Stomach (tissue), 9 donors: ENCODE data around the gene REG4. TPM values are rescaled to one million over a fixed set of nuclear protein-coding genes. Genes with fewer than 3 reads are reported as not detected.

Experiments
- DNase-seq, 2 donors: peaks; one replicate each; pipeline versions ENCODE4 v3.0.0 to v3.0.0-alpha.2; 2013 to 2019
- H3K27ac ChIP-seq, 5 donors: fragments of 200-600 bp in 4 of 5; sonication (generic) in 4 of 5; one replicate each; pipeline ENCODE4 v1.5.1; 2013 to 2019; ENCODE audit warnings: mild to moderate bottlenecking in 1 of 5, moderate library complexity in 1 of 5
- H3K27me3 ChIP-seq, 3 donors: fragments of 200-600 bp; sonication (generic); one replicate each; pipeline ENCODE4 v1.5.1; 2017 to 2019; ENCODE audit warnings: mixed run types in 1 of 3
- H3K36me3 ChIP-seq, 4 donors: fragments of 200-600 bp; sonication (generic); 1 replicate in 3 of 4; 2 replicates in 1 of 4; pipeline ENCODE4 v1.5.1; 2016 to 2019
- H3K4me1 ChIP-seq, 4 donors: fragments of 200-600 bp; sonication (generic); one replicate each; pipeline ENCODE4 v1.5.1; 2016 to 2019
- H3K4me3 ChIP-seq, 4 donors: fragments of 200-600 bp; sonication (generic) in 3 of 4; one replicate each; pipeline ENCODE4 v1.5.1; 2016 to 2019; ENCODE audit warnings: mild to moderate bottlenecking in 1 of 4
- H3K9me3 ChIP-seq, 4 donors: fragments of 200-600 bp; sonication (generic); one replicate each; pipeline ENCODE4 v1.5.1; 2016 to 2019
- EP300 ChIP-seq: sonication (generic); formaldehyde crosslinking; IDR thresholded peaks from one replicate; pipeline ENCODE4 v1.6.1; 2017; ENCODE audit warnings: antibody characterized with exemption
- POLR2A ChIP-seq, 4 donors: fragments of 450-650 bp; IDR thresholded peaks; one replicate each; pipeline ENCODE4 v1.6.1; 2016; ENCODE audit warnings: antibody characterized with exemption in 4 of 4, control low read depth in 2 of 4, mild to moderate bottlenecking in 1 of 4, moderate library complexity in 1 of 4
- POLR2AphosphoS5 ChIP-seq, 3 donors: sonication (generic); formaldehyde crosslinking; IDR thresholded peaks; one replicate each; pipeline ENCODE4 v1.6.1; 2016; ENCODE audit warnings: antibody characterized with exemption in 3 of 3
- WGBS, 5 donors: extraction: QIAGEN DNeasy Blood & Tissue Kit in 3 of 5; methylation state at CpG; one replicate each; pipeline versions ENCODE4 v1.1.5 to v1.1.7; 2013 to 2018; 5-methylcytosine and 5-hydroxymethylcytosine counted together
- intact Hi-C: fragments of 100-400 bp; cut with DNase I; formaldehyde crosslinking; loops from one replicate; pipeline ENCODE4 v1.15.1; 2023; ENCODE audit warnings: low total_unique reads
- polyA plus RNA-seq, 3 donors: library from polyadenylated mRNA; stranded (reverse); fragments of 200-250 nt; gene quantifications; one replicate each; pipeline ENCODE4 v1.2.3, GENCODE V29; 2013
- total RNA-seq, 5 donors: library from RNA; depleted of rRNA; stranded (reverse); fragments of >200 nt; gene quantifications; one replicate each; pipeline versions ENCODE4 v1.1.0 to v1.2.3, GENCODE V29; 2014 to 2016
- TF ChIP-seq, protein P1 (sequence below), 7 experiments: fragments of 450-650 bp in 4 of 7; fragments of 200-600 bp in 3 of 7; sonication (generic) in 3 of 7; IDR thresholded peaks; one replicate each; pipeline ENCODE4 v1.5.1; 2016 to 2019; ENCODE audit warnings: antibody characterized with exemption in 7 of 7, control low read depth in 2 of 7, mild to moderate bottlenecking in 1 of 7
- donor health status: healthy with polysubstance abuse.
- donor health status: Bipolar disorder and iron deficiency.
- donor health status: healthy.

REG4 gene
- total and polyA plus RNA-seq, 8 donors: 0.18 to 9.2 (median 3.4) TPM; not detected in 4

DNA sequence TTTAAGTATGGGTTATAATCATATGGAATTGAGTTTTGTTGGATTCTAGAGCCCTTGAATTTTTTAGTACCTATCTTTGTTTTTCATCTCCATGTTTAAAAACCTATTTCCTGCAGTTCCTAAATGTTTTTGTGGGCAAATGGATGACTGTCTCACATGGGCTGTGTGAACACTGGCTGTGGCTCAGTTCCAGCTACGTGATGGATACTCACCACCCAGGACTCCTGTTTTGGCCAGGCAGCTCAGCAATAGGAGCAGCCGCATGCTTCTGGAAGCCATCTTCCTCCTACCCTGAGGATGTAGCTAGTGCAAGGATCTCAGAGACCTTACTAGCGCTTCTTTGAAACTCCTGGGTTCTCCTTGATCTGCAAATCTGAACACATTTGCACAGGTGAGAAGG lies 2.8 kb downstream of the REG4 start:
- Histone ChIP-seq H3K27ac (no peak overlapping the region), H3K27me3 (peaks cover 0 to 16% (median 0%) of the 10 kb centered on the region in 3 donors), H3K4me3 (no peak overlapping the region), H3K4me1 (peaks cover 0 to 7% (median 2%) of the 10 kb centered on the region in 4 donors), H3K9me3 (no peaks in the 10 kb centered on the region), H3K36me3 (no peaks in the 10 kb centered on the region)
- intact Hi-C loops: loop anchor here (10.0 kb wide), 1 partner anchor 64 kb away; no protein-coding TSS in a partner anchor
- no peak for DNase-seq
- TF ChIP-seq EP300: no peak
- TF ChIP-seq, protein P1, sequence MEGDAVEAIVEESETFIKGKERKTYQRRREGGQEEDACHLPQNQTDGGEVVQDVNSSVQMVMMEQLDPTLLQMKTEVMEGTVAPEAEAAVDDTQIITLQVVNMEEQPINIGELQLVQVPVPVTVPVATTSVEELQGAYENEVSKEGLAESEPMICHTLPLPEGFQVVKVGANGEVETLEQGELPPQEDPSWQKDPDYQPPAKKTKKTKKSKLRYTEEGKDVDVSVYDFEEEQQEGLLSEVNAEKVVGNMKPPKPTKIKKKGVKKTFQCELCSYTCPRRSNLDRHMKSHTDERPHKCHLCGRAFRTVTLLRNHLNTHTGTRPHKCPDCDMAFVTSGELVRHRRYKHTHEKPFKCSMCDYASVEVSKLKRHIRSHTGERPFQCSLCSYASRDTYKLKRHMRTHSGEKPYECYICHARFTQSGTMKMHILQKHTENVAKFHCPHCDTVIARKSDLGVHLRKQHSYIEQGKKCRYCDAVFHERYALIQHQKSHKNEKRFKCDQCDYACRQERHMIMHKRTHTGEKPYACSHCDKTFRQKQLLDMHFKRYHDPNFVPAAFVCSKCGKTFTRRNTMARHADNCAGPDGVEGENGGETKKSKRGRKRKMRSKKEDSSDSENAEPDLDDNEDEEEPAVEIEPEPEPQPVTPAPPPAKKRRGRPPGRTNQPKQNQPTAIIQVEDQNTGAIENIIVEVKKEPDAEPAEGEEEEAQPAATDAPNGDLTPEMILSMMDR (IDR thresholded peaks at IDR 0.05): no peak
- no peak for TF ChIP-seq POLR2AphosphoS5 (IDR thresholded peaks at IDR 0.05)
- TF ChIP-seq POLR2A (IDR thresholded peaks at IDR 0.05): no peak
- 46 to 63% (median 52%) methylated on average over 3 of the region's 3 CpGs for WGBS, 5 donors

DNA sequence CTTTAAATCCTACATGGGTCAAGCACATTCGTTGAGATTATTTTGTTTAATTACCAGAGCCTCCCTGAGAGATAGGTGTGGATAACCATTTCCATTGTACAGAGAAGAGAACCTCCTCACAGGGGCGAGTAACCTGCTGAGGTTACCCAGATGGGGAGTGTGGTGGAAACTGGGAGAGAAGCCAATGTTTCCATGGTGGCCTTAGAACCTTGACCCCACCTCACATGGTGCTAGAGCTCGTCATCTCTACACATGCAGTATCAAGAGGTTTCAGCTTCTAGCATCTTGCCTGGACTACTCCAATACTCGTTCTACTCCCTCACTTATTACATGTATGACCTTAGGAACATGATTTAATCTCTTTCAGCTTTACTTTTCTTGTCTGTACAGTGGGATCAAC lies 4.8 kb downstream of the REG4 start:
- DNase-seq: no peak
- intact Hi-C loops: loop anchor here (10.0 kb wide), 1 partner anchor 62 kb away; no protein-coding TSS in a partner anchor
- TF ChIP-seq EP300 (no peak), POLR2A (IDR thresholded peaks at IDR 0.05) (no peak), POLR2AphosphoS5 (IDR thresholded peaks at IDR 0.05) (no peak)
- TF ChIP-seq, protein P1 (IDR thresholded peaks at IDR 0.05): no peak

DNA sequence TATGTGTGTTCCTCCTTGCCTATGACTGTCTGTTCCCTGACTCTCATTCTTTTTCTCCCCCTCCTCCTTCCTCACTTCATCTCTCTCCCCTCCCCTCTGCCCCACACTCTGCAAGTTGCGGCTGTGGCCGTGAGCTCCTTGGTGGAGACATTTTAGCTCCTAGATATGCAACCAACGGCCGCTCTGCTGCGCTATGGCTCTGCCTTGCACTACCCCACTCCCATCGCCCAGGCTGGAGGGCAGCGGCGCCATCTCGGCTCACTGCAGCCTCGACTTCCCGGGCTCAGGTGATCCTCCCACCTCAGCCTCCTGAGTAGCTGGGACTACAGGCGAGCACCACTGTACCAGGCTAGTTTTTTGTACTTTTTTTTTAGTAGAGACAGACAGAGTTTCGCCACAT lies 5.5 kb downstream of the REG4 start:
- WGBS, 5 donors: 90 to 96% (median 95%) methylated on average over 13 of the region's 13 CpGs
- H3K36me3 ChIP-seq: no peaks in the 10 kb centered on the region
- H3K4me3 ChIP-seq: no peak overlapping the region
- intact Hi-C loops: loop anchor here (10.0 kb wide), 1 partner anchor 61 kb away; no protein-coding TSS in a partner anchor
- no peak for DNase-seq
- H3K27ac ChIP-seq: no peak overlapping the region
- TF ChIP-seq EP300 (no peak), POLR2A (IDR thresholded peaks at IDR 0.05) (no peak), POLR2AphosphoS5 (IDR thresholded peaks at IDR 0.05) (no peak)
- TF ChIP-seq, protein P1 (IDR thresholded peaks at IDR 0.05): no peak
- peaks cover 0 to 16% (median 0%) of the 10 kb centered on the region in 3 donors for H3K27me3 ChIP-seq
- no peaks in the 10 kb centered on the region for H3K9me3 ChIP-seq
- peaks cover 0 to 7% (median 2%) of the 10 kb centered on the region in 4 donors for H3K4me1 ChIP-seq

More for the DNA sequence above, 4.8 kb downstream of the REG4 start:
- Histone ChIP-seq H3K36me3 (no peaks in the 10 kb centered on the region), H3K9me3 (no peaks in the 10 kb centered on the region), H3K4me1 (peaks cover 0 to 7% (median 2%) of the 10 kb centered on the region in 4 donors), H3K27me3 (peaks cover 0 to 16% (median 0%) of the 10 kb centered on the region in 3 donors), H3K27ac (no peak overlapping the region), H3K4me3 (no peak overlapping the region)
- WGBS, 5 donors: 49 to 68% (median 57%) methylated on average over 4 of the region's 4 CpGs

DNA sequence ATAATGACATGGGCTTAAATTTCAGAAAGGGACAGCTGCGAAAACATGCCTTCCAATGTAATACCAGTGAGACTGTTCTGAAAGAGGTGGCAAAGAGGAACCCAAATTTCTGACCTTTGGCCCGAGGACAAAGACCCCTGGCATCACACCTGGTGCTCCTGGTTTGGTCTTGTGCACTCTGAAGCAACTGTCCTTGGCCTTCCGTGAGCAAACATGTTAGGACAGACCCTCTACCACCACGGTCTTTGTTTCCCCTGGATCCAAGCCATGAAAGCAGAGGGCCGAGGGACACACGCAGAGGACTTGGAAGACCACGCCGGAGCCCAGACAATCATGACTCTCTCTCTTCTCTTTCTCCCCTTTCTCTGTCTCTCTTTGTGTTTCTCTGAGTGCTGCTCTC lies 6.0 kb downstream of the REG4 start:
- DNase-seq: no peak
- H3K4me1 ChIP-seq: peaks cover 0 to 7% (median 2%) of the 10 kb centered on the region in 4 donors
- no peak overlapping the region for H3K27ac ChIP-seq
- intact Hi-C loops: loop anchor here (10.0 kb wide), 1 partner anchor 60 kb away; no protein-coding TSS in a partner anchor
- 91 to 96% (median 92%) methylated on average over 8 of the region's 8 CpGs for WGBS, 5 donors
- TF ChIP-seq, protein P1 (IDR thresholded peaks at IDR 0.05): no peak
- TF ChIP-seq POLR2A (IDR thresholded peaks at IDR 0.05): no peak
- no peak for TF ChIP-seq POLR2AphosphoS5 (IDR thresholded peaks at IDR 0.05)
- TF ChIP-seq EP300: no peak
- no peaks in the 10 kb centered on the region for H3K36me3 ChIP-seq
- peaks cover 0 to 16% (median 0%) of the 10 kb centered on the region in 3 donors for H3K27me3 ChIP-seq
- no peaks in the 10 kb centered on the region for H3K9me3 ChIP-seq
- no peak overlapping the region for H3K4me3 ChIP-seq
